ENCODE measurements around the gene PTH1R.

PTH1R gene

DNA sequence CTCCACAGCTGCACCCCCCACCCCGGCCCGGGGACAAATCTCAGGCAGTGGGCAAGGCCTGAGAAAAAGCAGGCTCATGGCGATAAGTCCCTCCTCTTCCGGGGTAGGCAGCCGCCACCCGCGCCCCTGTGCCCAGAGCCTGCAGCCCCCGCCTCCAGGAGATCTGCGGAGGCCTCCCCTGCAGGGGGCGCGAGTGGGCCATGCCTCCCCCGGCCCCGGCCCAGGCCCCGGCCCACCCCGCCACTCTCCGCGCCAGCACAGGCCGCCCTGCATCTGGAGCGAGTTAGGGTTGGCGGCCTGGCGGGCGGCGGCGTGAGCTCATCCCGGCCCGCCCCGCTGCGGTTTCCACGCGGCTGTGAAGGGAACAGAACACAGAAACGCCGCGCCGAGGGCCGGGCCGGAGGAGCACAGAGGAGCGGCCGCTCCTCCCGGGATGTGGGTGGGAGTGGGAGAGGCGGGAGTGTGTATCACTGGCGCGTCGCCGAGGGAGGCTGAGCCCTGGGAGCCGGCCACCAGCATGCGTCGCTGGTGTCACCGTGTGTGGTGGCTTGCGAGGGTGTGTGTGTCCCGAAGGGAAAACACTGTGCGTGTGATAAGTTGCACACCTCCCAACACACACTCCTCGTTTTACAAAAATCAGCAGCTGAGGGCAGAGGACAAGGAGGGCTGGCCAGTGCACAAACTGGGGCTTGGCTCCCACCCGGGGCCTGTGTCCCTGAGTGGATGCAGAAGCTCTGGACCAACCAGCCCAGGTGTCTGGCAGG is 31.5 kb upstream of the PTH1R start:
- no peaks in the 10 kb centered on the region for H4K20me1 ChIP-seq (ENCODE audit: insufficient read depth, low read length)
- no peak overlapping the region for H3K27ac ChIP-seq (ENCODE audit: low read length)
- DNase-seq = no peak

DNA sequence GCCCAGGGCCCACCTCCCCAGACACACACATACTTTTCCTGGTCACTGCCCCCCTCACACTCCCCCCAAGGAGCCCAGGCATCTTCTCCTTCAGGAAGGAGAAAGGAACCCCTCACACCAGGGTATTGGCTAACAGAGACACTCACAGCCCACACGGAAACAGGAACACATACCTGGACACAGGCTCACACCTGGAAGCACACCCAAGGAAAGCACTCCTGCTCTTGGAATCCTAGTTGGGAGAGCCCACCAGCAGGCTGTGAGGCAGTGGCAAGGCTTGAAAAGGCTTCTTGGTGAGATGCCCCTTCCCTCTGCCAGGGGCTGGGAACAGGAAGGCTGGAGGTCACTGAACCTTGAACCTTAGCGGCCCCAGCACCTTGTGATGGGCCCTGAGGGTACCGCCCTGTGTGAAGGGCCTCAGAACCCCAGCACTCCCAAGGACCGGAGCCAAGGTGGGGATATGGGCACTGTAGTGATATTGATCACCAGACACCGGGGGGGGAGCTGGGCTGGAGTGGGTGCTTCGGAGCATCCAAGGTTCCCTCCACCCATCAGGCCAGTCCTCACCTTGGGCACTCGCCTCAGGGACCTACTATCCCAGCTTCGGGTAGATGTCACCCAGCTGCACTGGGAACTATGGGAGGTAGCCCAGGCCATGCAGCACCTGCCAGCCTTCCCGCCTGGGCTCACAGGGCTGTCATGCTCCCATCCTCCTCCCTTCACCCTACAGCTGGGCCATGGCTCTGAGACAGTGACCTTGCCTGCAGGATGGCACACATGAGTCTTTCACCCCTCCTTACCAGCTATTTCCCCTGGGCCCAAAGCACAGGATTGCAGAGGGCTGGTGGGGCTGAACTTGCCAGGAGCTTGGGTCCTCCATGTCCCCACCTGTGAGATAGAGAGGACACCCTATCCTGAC is 30.6 kb upstream of the PTH1R start:
- no peaks in the 10 kb centered on the region for H3K4me1 ChIP-seq (ENCODE audit: insufficient read depth, low read length)
- H3K27me3 ChIP-seq (ENCODE audit: insufficient read depth, low read length, poor library complexity) = no peaks in the 10 kb centered on the region
- H3K79me2 ChIP-seq (ENCODE audit: insufficient read depth, low read length) = no peaks in the 10 kb centered on the region
- DNase-seq (no peak), ATAC-seq (ENCODE audit: insufficient read depth, low read depth) (no peak)
- H2AFZ ChIP-seq (ENCODE audit: low read depth, low read length) = no peak overlapping the region
- H3K27ac ChIP-seq (ENCODE audit: low read length) = no peak overlapping the region
- H3K36me3 ChIP-seq (ENCODE audit: insufficient read depth, low read length) = no peaks in the 10 kb centered on the region
- no peak overlapping the region for H3K4me2 ChIP-seq (ENCODE audit: insufficient read depth, low read length)
- no peaks in the 10 kb centered on the region for H3K9me3 ChIP-seq (ENCODE audit: insufficient read depth, low read length, severe bottlenecking)
- H3K9ac ChIP-seq (ENCODE audit: low read depth, low read length) = no peak overlapping the region
- H3K4me3 ChIP-seq (ENCODE audit: low read depth in 1 of 2, low read length in 2 of 2) = no peak overlapping the region
- no peaks in the 10 kb centered on the region for H4K20me1 ChIP-seq (ENCODE audit: insufficient read depth, low read length)
- no peak for TF ChIP-seq EZH2 (IDR thresholded peaks at IDR 0.05; ENCODE audit: borderline replicate concordance, low read depth, low read length, severe bottlenecking)
- TF ChIP-seq, protein P1, sequence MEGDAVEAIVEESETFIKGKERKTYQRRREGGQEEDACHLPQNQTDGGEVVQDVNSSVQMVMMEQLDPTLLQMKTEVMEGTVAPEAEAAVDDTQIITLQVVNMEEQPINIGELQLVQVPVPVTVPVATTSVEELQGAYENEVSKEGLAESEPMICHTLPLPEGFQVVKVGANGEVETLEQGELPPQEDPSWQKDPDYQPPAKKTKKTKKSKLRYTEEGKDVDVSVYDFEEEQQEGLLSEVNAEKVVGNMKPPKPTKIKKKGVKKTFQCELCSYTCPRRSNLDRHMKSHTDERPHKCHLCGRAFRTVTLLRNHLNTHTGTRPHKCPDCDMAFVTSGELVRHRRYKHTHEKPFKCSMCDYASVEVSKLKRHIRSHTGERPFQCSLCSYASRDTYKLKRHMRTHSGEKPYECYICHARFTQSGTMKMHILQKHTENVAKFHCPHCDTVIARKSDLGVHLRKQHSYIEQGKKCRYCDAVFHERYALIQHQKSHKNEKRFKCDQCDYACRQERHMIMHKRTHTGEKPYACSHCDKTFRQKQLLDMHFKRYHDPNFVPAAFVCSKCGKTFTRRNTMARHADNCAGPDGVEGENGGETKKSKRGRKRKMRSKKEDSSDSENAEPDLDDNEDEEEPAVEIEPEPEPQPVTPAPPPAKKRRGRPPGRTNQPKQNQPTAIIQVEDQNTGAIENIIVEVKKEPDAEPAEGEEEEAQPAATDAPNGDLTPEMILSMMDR (IDR thresholded peaks at IDR 0.05; ENCODE audit: borderline replicate concordance, extremely low read depth, low read length, poor library complexity, severe bottlenecking) = no peak

More for the DNA sequence above, 31.5 kb upstream of the PTH1R start:
- no peak overlapping the region for H2AFZ ChIP-seq (ENCODE audit: low read depth, low read length)
- no peaks in the 10 kb centered on the region for H3K79me2 ChIP-seq (ENCODE audit: insufficient read depth, low read length)
- no peak overlapping the region for H3K9ac ChIP-seq (ENCODE audit: low read depth, low read length)
- TF ChIP-seq EZH2 (IDR thresholded peaks at IDR 0.05; ENCODE audit: borderline replicate concordance, low read depth, low read length, severe bottlenecking) = no peak
- TF ChIP-seq, protein P1 (IDR thresholded peaks at IDR 0.05; ENCODE audit: borderline replicate concordance, extremely low read depth, low read length, poor library complexity, severe bottlenecking) = no peak
- no peak overlapping the region for H3K4me3 ChIP-seq (ENCODE audit: low read depth in 1 of 2, low read length in 2 of 2)
- 0 out of 3 replicates have a peak, but pooled peaks have one; percentile 17 for ATAC-seq (ENCODE audit: insufficient read depth, low read depth)
- no peaks in the 10 kb centered on the region for H3K4me1 ChIP-seq (ENCODE audit: insufficient read depth, low read length)
- H3K4me2 ChIP-seq (ENCODE audit: insufficient read depth, low read length) = no peak overlapping the region
- H3K27me3 ChIP-seq (ENCODE audit: insufficient read depth, low read length, poor library complexity) = no peaks in the 10 kb centered on the region
- H3K36me3 ChIP-seq (ENCODE audit: insufficient read depth, low read length) = no peaks in the 10 kb centered on the region
- peaks cover under 1% of the 10 kb centered on the region for H3K9me3 ChIP-seq (ENCODE audit: insufficient read depth, low read length, severe bottlenecking)

DNA sequence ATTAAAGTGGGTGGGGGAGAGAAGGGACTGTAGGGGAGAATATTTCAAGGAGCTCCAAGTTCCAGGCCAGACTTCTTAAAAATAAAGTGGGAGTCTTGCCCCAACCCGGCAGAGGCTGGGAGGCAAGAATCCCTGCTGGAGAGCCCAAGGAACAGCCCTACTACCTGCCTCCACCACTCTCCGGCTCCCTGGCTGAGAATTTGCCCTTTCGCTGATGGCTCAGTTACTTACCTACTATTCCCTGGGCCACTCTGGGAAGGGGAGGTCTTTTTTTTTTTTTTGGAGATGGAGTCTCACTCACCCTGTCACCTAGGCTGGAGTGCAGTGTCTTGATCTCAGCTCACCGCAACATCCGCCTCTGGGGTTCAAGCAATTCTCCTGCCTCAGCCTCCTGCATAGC is 29.8 kb upstream of the PTH1R start:
- H3K27ac ChIP-seq (ENCODE audit: low read length) = no peak overlapping the region
- H2AFZ ChIP-seq (ENCODE audit: low read depth, low read length) = no peak overlapping the region
- no peak overlapping the region for H3K4me3 ChIP-seq (ENCODE audit: low read depth in 1 of 2, low read length in 2 of 2)
- H3K9me3 ChIP-seq (ENCODE audit: insufficient read depth, low read length, severe bottlenecking) = no peaks in the 10 kb centered on the region
- H3K27me3 ChIP-seq (ENCODE audit: insufficient read depth, low read length, poor library complexity) = no peaks in the 10 kb centered on the region
- H3K4me2 ChIP-seq (ENCODE audit: insufficient read depth, low read length) = no peak overlapping the region
- no peaks in the 10 kb centered on the region for H3K79me2 ChIP-seq (ENCODE audit: insufficient read depth, low read length)
- no peak for DNase-seq
- no peaks in the 10 kb centered on the region for H4K20me1 ChIP-seq (ENCODE audit: insufficient read depth, low read length)
- no peaks in the 10 kb centered on the region for H3K4me1 ChIP-seq (ENCODE audit: insufficient read depth, low read length)
- TF ChIP-seq, protein P1 (IDR thresholded peaks at IDR 0.05; ENCODE audit: borderline replicate concordance, extremely low read depth, low read length, poor library complexity, severe bottlenecking) = no peak
- TF ChIP-seq EZH2 (IDR thresholded peaks at IDR 0.05; ENCODE audit: borderline replicate concordance, low read depth, low read length, severe bottlenecking) = no peak
- no peaks in the 10 kb centered on the region for H3K36me3 ChIP-seq (ENCODE audit: insufficient read depth, low read length)
- no peak overlapping the region for H3K9ac ChIP-seq (ENCODE audit: low read depth, low read length)
- ATAC-seq (ENCODE audit: insufficient read depth, low read depth) = no peak
